ENCODE results near the gene RICTOR.

RICTOR gene

GRCh38 chr5:39092581-39093351 lies 18.6 kb upstream of the RICTOR start:
- DNase-seq = no peak

- no peak for DNase-seq
Observed at GRCh38 chr5:39091940-39092580, 17.9 kb upstream of the RICTOR start.

GRCh38 chr5:39083968-39084367 lies 9.8 kb upstream of the RICTOR start:
- no peak for DNase-seq

GRCh38 chr5:39082995-39083394 lies 8.8 kb upstream of the RICTOR start:
- no peak for DNase-seq

- DNase-seq = peak; percentile 19
Observed at GRCh38 chr5:39080597-39081204, 6.5 kb upstream of the RICTOR start.

GRCh38 chr5:39080168-39080567 lies 6.0 kb upstream of the RICTOR start:
- no peak for DNase-seq

GRCh38 chr5:39079147-39079546 lies 4.9 kb upstream of the RICTOR start:
- no peak for DNase-seq

- no peak for DNase-seq
Observed at GRCh38 chr5:39076757-39077728, 2.8 kb upstream of the RICTOR start.

- no peak for DNase-seq
Observed at GRCh38 chr5:39076101-39076756, 2.0 kb upstream of the RICTOR start.

- DNase-seq = no peak
Observed at GRCh38 chr5:39073767-39074016, 507 bp downstream of the RICTOR start.

GRCh38 chr5:39072925-39073766 lies 1.1 kb downstream of the RICTOR start:
- peak; percentile 67 for DNase-seq

GRCh38 chr5:39068099-39068498 lies 6.1 kb downstream of the RICTOR start:
- no peak for DNase-seq

GRCh38 chr5:39064450-39064849 lies 9.7 kb downstream of the RICTOR start:
- no peak for DNase-seq

GRCh38 chr5:39063037-39063436 lies 11.2 kb downstream of the RICTOR start:
- no peak for DNase-seq

GRCh38 chr5:39062530-39062929 lies 11.7 kb downstream of the RICTOR start:
- no peak for DNase-seq

- DNase-seq = no peak
Observed at GRCh38 chr5:39062104-39062503, 12.1 kb downstream of the RICTOR start.

GRCh38 chr5:39059064-39059463 lies 15.1 kb downstream of the RICTOR start:
- DNase-seq = no peak

GRCh38 chr5:39058178-39058921 lies 15.8 kb downstream of the RICTOR start:
- no peak for DNase-seq

- no peak for DNase-seq
Observed at GRCh38 chr5:39057734-39058133, 16.5 kb downstream of the RICTOR start.

GRCh38 chr5:39055768-39056398 lies 18.3 kb downstream of the RICTOR start:
- no peak for DNase-seq
